Measurements from ENCODE around the gene LRIG1.
A peak's percentile ranks its signal among the peaks of the same experiment; 100 is the strongest.

LRIG1 gene, protein sequence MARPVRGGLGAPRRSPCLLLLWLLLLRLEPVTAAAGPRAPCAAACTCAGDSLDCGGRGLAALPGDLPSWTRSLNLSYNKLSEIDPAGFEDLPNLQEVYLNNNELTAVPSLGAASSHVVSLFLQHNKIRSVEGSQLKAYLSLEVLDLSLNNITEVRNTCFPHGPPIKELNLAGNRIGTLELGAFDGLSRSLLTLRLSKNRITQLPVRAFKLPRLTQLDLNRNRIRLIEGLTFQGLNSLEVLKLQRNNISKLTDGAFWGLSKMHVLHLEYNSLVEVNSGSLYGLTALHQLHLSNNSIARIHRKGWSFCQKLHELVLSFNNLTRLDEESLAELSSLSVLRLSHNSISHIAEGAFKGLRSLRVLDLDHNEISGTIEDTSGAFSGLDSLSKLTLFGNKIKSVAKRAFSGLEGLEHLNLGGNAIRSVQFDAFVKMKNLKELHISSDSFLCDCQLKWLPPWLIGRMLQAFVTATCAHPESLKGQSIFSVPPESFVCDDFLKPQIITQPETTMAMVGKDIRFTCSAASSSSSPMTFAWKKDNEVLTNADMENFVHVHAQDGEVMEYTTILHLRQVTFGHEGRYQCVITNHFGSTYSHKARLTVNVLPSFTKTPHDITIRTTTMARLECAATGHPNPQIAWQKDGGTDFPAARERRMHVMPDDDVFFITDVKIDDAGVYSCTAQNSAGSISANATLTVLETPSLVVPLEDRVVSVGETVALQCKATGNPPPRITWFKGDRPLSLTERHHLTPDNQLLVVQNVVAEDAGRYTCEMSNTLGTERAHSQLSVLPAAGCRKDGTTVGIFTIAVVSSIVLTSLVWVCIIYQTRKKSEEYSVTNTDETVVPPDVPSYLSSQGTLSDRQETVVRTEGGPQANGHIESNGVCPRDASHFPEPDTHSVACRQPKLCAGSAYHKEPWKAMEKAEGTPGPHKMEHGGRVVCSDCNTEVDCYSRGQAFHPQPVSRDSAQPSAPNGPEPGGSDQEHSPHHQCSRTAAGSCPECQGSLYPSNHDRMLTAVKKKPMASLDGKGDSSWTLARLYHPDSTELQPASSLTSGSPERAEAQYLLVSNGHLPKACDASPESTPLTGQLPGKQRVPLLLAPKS

DNA sequence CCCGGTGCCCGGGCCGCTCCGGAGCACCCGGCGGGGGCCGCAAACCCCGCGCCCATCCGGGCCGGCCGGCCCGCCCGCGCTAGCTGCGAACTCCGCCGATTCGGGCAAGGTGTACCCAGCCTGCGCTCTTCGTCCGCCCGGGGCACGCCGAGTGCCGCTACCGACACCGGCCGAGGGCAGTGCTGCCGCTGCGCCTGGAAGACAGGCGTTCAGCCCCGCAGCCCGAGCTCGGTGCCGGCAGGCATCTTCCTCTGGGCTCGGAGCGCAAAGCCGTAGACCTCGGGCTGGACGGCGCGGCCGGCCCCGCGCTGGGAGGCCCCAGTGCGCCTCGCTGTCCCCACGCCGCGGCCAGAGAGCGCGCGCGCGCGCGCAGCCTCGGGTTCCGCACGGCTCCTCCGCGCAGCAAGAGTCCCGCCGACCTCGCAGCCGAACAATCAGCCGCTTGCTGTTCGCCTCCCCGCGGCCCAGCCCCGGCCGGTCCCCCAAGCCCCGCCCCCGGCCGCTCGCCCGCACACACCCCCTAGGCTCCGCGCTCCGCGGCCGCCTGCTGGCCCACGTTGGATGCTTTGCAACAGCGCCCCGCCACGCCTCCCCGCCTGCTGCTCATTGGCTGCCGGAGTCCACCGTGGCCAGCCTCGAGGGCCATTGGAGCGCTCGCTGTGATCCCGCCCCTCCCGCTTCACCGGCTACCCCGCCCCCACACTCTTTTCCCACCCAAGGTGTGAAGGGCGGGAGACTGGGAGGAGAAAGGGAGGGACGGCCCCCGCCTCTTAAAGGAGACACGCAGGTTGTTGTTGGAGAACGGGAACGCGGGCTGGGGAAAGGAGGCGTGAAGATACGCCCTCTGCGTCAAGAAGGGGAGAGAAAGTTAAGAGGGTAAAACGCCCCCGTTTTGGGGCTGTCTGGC lies at the start of gene LRIG1:
LRIG1 (minus strand) TSS at position 447 of the 907 bp plus-strand sequence. CDS start 615 bp downstream, outside the sequence.
- H3K4me3 ChIP-seq (ENCODE audit: low read depth, low read length): peak within 1 kb of the TSS; percentile 93
- TF ChIP-seq, protein P1, sequence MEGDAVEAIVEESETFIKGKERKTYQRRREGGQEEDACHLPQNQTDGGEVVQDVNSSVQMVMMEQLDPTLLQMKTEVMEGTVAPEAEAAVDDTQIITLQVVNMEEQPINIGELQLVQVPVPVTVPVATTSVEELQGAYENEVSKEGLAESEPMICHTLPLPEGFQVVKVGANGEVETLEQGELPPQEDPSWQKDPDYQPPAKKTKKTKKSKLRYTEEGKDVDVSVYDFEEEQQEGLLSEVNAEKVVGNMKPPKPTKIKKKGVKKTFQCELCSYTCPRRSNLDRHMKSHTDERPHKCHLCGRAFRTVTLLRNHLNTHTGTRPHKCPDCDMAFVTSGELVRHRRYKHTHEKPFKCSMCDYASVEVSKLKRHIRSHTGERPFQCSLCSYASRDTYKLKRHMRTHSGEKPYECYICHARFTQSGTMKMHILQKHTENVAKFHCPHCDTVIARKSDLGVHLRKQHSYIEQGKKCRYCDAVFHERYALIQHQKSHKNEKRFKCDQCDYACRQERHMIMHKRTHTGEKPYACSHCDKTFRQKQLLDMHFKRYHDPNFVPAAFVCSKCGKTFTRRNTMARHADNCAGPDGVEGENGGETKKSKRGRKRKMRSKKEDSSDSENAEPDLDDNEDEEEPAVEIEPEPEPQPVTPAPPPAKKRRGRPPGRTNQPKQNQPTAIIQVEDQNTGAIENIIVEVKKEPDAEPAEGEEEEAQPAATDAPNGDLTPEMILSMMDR (IDR thresholded peaks at IDR 0.05; ENCODE audit: low read depth, low read length): no peak

DNA sequence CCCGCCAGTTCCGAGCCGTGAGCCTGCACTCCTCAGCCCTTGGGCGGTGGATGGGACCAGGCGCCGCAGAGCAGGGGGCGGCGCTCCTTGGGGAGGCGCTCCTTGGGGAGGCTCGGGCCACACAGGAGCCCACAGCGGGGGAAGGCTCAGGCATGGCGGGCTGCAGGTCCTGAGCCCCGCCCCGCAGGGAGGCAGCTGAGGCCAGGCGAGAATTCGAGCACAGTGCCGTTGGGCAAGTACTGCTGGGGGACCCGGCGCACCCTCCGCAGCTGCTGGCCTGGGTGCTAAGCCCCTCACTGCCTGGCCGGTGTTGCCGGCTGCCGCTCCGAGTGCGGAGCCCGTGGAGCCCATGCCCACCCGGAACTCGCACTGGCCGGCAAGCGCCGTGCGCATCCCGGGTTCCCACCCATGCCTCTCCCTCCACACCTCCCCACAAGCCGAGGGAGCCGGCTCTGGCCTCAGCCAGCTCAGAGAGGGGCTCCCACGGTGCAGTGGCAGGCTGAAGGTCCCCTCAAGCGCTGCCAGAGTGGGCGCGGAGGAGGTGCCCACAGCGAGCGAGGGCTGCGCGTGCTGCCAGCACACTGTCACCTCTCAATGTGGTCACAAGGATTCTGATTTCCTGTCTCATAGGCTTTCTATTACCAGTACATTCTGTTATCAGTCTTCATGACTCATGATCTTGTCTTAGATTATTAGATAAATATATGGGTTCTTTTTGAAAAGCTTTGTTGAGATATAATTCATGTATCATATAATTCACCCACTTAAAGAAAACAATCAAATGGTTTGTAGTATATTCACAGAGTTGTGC lies 44.0 kb upstream of the LRIG1 start:
- TF ChIP-seq, protein P1 (IDR thresholded peaks at IDR 0.05; ENCODE audit: low read depth, low read length): no peak
- H3K4me3 ChIP-seq (ENCODE audit: low read depth, low read length): no peak overlapping the region

DNA sequence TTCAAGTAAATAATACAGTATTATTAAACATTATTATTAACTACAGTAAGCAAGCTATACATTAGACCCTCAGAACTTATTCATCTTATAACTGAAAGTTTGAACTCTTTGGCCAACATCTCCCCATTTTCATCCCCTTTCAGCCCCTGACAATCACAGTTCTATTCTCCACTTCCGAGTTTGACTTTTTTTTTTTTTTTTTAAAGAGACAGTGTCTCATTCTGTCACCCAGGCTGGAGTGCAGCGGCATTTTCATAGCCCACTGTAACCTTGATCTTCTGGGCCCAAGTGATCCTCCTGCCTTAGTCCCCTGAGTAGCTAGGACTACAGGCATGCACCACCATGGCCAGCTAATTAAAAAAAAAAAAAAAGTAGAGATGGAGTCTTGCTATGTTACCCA lies 41.3 kb upstream of the LRIG1 start:
- TF ChIP-seq, protein P1 (IDR thresholded peaks at IDR 0.05; ENCODE audit: low read depth, low read length): no peak
- H3K4me3 ChIP-seq (ENCODE audit: low read depth, low read length): no peak overlapping the region

DNA sequence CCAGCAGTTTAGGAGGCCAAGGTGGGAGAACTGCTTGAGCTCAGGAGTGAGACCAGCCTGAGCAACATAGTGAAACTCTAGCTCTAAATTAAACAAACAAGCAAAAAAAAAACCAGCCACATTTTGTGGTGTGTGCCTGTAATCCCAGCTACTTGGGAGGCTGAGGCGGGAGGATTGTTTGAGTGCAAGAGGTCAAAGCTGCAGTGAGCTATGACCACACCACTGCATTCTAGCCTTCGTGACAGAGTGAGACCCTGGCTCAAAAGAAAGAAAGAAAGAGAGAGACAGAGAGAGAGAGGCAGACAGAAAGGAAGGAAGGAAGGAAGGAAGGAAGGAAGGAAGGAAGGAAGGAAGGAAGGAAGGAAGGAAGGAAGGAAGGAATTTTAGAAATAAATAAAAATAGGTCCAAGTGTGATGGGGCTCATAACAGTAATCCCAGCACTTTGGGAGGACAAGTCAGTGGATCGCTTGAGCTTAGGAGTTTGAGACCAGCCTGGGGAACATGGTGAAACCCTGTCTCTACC lies 38.7 kb upstream of the LRIG1 start:
- TF ChIP-seq, protein P1 (IDR thresholded peaks at IDR 0.05; ENCODE audit: low read depth, low read length): no peak
- no peak overlapping the region for H3K4me3 ChIP-seq (ENCODE audit: low read depth, low read length)

DNA sequence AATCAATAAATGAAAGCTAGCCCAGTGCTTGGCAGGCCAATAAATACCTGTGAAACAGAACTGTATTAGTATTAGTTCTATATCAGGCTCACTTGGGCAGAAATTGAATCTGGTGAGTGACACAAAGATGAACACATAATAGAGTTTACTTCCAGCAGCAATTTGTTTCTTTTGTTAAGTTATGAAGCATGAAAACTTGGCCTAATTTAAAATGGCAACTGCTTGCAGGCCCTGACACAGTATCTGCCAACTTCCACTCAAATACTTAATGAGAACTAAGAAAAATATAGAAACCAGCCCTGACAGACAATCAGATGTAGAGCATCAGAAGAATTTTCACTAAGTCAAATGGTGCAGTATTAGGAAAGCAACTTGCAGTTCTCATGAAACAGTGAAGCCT lies 37.6 kb upstream of the LRIG1 start:
- no peak overlapping the region for H3K4me3 ChIP-seq (ENCODE audit: low read depth, low read length)
- TF ChIP-seq, protein P1 (IDR thresholded peaks at IDR 0.05; ENCODE audit: low read depth, low read length): no peak

DNA sequence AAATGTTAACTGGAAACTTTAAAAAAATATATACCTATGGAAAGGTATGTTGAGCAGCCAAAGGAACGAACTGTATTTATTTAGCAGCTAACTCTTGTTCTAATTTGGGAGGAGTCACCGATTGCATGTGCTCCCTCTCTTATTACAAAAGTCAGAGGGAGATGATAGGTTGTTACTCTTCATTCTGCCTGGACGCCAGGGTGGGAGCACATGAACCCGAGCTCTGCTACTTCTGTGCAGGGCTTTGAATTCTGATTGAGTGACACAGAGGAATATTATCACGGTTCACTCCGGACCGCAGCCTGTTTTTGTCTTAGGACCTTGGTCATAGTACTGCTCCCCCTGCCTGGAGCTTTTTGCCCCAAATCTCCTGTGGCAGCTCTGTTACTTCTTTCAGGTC lies 36.9 kb upstream of the LRIG1 start:
- no peak overlapping the region for H3K4me3 ChIP-seq (ENCODE audit: low read depth, low read length)

More for the DNA sequence above, 36.9 kb upstream of the LRIG1 start:
- TF ChIP-seq, protein P1 (IDR thresholded peaks at IDR 0.05; ENCODE audit: low read depth, low read length): no peak

Measured in WI38 (cell line).